Stimulated activated naive CD8-positive, alpha-beta T cell treated with anti-CD3 and anti-CD28 coated beads, Interleukin-15, Interleukin-2, amounts not matched to agents 100 U/mL and 50 U/mL, for 24 hours (primary cell): ENCODE data around the gene ALDH3A1.

Experiments
- ATAC-seq: fragments of 150-1000 bp; cut with Tn5 transposase; one replicate; pipeline ENCODE4 v1.10.0; 2021
- DNase-seq: peaks from one replicate; pipeline ENCODE4 v3.0.0; 2021

Gene ALDH3A1

DNA sequence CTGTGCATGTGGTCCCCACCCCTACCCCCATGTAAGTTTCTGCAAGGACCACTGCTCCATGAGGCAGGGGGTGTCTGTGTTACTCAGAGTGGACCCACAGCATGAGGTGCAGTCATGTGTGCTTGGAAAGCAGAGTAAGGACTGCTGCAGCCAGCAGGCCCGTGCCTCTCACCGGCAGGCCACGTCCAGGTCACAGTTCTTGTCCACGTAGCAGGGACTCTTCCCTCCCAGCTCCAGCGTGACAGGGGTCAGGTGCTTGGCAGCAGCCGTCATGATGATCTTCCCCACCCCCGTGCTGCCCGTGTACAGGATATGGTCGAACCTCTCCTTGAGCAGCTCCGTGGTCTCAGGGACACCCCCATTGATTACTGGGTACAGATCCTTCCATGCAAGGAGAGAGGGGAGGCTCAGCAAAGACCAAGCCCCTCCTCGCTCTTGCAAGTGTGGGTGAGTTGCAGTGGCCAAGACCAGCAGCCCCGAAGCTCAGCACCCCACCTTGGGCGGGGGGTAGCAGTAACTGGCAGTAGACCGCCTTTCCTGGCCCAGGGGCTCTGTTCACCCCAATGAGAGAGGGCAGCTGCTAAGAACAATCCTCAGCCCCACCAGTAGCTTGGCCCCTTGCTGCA lies 6.2 kb downstream of the ALDH3A1 start:
- ATAC-seq (no peak), DNase-seq (no peak)

DNA sequence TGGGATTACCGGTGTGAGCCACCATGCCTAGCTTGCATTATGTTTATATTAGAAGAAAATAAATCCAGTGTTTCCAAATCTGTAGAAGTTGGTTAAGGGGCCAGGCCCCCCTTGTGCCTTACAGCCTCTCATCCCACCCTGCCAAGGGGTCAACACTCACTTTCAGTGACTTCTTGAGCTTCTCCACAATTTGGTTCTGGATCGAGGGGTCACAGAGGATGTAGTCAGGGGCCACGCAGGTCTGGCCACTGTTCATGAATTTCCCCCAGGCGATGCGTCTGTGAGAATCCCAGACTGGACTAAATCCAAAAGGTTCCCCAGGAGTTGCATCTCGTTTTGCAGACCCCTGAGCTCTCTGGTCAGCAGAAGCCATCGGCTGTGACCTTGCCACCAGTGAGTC lies 7.2 kb downstream of the ALDH3A1 start:
- ATAC-seq (no peak), DNase-seq (no peak)

DNA sequence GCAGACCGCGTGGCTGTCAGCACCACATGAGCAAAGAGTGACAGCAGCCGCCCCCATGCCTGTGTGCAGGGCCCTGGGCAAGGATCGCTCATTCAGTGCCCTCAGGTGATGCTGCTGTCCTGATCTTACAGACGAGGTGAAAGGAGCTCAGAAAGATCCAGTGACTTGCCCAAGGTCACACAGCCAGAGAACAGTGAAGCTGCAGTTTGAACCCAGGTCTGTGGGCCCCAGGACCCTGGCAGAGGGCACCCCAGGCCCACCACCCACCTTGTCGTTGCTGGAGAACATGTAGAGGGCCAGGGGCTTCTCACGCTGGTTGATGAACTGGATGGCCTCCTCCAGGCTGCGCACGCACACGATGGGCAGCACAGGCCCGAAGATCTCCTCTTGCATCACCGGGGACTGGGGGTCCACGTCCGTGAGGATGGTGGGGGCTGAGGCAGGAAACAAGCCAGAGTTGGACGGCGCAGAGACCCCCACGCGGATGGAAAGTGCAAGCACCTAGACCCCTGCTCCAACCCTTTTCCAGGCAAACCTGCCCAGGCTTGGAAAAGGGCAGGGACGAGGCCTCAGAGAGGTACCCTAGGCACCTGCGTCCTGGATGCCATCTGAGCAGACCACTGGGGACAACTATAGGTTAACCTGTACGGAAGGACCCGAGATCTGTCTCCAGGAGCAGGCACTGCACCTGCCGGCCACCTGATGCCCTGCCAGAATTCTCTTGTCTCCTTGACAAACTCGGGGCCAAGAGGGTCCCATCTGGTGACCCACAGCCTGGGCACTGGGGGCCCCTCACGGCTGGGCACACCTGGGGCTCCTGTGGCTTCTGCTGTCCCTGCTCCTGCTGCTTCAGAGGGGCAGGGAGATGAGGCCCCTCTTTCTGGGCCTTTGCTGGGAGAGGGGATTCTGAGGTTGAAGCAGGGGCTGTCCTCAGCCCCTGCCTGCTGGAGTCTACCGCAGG lies 8.6 kb downstream of the ALDH3A1 start:
- no peak for ATAC-seq

DNA sequence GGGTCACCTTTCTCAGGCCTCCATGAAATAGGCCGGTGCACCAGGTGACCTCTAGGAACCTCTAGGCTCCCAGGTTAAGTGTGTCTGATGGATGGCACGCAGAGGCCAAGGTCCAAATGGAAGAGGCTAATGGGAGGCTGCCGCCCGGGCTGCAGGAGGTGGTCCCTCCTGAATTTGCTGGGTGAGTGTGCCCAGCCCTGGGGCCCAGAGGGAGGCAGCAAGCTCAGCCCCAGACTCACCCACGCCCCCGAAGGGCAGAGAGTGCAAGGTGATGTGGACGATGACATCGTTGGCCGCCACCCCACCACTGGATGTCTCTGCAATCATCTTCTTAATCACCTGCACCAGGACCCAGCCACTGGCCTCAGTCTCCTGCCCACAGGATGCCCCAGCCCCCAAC lies 9.3 kb downstream of the ALDH3A1 start:
- DNase-seq: no peak
- ATAC-seq: no peak

More for the DNA sequence above, 8.6 kb downstream of the ALDH3A1 start:
- no peak for DNase-seq

DNA sequence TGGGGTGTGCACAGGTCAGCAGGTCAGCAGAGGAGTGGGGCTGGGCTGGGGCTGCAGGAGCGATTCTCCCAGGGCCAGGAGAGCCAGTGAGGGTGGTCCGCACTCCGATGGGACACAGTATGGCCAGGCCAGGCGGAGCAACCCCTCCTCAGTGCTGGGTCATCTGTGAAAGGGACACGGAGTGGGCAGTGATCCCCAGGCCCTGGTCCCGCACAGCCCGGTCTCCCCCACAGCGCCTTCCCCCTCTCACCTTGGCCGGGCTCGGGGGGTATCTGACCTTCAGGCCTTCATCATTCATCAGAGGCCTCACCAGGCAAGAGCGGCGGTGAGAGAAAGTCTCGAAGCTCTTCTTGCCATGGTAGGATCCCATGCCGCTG lies 10.0 kb downstream of the ALDH3A1 start:
- DNase-seq: no peak
- ATAC-seq: no peak

DNA sequence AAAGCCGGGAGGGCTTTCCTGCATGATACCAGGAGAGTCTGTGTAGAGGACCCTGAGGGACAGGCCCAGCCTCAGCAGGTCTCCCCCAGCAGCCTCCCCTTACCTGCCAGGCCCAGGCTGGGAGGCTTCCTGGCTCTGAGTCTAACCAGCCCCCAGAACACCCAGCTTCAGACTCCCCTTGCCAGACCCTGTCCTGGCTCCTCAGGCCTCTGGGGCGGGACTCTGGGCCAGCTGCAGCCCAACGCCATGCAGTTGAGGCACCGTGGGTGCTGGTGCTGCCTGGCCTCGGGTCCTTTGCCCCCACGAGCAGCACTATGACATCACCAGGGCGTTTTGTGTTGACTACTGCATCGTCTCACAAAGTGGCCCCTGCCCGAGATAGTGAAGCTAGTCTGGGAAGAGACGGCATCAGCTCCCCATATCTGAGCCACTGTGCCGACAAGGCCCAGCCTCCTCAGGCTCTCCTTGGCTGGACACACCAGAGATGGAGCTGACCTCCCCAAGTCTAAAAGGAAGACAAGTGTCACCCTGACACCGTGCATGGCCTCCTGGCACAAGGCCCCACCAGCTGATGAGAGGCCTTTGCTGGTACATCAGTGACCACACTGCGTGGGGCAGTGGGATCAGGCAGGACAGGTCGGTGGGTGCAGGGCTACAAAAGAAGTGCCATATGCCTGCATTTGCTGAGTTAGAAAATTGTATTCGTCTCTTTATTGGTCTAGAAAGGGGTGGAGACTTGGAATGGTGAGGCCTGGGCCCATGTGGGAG lies 10.6 kb downstream of the ALDH3A1 start:
- no peak for DNase-seq
- ATAC-seq: no peak

DNA sequence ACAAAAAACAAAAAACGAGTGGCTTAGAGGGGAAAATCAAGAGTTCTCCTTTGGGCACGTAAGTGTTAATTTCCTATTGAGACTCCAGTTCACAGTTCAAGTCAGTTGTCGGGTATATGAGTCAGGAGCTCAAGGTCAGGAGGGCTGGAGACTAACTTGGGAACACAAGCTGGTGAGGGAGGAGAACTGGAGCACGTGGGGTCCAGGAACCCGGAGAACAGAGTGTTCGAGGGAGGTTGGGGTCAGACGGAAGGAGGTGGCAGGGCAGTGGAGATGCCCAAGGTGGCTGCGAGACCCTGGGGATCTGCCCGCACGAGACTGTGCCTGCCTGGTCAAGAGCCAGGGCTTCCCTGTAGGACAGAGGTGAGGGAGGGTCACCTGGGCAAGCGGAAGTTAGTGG lies 12.0 kb downstream of the ALDH3A1 start:
- DNase-seq: no peak

DNA sequence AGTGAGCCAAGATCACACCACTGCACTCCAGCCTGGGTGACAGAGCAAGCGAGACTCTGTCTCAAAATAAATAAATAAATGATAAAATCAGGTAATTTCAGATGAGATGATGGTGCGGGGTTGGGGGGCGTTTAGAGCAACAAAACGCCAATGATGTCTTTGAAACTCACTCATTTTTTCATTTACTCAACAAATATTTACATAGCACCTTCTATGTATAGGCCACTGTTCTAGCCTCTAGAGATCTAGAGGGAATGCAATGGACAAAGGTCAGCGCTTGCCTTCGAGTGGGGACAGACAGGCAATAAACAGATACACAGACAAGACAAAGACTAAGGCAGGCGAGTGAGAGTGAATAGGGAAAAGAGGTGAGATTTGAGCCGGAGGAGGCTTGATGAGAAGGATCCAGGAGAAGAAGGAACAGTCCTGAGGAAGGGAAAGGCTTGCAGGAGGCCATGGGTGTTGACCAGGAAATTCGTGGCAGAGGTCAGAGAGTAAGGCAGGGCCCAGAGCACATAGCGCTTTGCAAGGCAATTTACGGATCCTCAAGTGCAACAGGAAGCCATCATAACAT lies 14.1 kb downstream of the ALDH3A1 start:
- no peak for ATAC-seq
- no peak for DNase-seq

More for the DNA sequence above, 12.0 kb downstream of the ALDH3A1 start:
- no peak for ATAC-seq

DNA sequence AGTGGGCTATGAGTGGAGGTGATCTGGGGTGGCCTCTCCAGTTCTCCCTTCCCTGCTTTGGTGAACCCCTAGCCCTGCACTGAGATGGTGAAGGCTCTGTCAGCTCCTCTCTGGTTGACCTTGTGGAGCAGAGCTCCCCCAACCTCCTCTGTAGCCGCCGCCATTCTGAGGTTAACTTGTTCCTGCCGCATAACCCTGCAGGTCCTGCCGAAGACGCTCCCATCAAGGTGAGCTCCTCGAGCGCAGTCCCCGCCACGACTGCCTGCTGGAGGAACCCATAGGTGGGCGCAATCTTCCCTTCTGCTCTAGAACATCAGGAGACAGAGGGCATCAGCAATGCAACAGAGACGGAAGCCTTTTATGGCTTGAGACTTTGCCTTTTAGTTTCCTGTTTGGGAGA lies 16.5 kb downstream of the ALDH3A1 start:
- ATAC-seq: no peak
- no peak for DNase-seq

DNA sequence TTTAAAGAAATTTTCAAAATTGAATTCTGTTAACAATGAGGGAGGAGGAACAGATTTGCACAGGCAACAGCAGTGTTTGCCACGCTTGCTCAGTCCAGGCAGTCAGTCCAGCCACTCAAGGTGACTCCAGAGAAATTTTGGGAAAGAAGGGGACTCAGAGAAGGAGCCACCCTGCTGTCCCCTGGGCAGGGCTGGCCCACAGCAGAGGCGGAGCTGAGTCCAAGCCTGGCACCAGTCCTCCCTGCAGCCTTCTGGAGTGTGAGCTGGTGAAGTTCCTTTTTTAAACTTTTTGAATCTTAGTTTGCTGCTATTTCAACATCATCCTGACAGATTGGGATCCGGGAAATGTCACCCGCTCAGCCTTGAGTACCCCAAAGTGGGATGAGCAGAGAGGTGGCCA lies 17.3 kb downstream of the ALDH3A1 start:
- DNase-seq: no peak

DNA sequence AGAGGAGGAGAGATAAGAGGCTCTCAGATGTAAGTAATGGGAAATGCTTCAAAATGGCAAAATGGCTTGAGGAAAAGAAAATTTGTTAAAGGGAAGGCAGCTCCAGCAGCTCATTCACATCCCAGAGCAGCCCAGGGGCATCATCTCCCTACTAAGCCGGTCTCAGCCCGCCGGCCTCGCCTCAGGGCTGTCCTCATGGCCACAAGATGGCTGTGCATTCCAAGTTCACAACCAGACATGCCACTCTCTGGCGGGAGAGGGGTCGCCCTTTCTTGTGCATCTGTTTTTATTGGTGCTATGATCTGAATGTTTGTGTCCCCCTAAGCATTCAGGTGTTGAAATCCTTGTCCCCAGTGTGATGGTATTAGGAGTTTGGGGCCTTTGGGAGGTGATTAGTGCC lies 18.2 kb downstream of the ALDH3A1 start:
- no peak for DNase-seq
- no peak for ATAC-seq

More for the DNA sequence above, 17.3 kb downstream of the ALDH3A1 start:
- ATAC-seq: no peak

DNA sequence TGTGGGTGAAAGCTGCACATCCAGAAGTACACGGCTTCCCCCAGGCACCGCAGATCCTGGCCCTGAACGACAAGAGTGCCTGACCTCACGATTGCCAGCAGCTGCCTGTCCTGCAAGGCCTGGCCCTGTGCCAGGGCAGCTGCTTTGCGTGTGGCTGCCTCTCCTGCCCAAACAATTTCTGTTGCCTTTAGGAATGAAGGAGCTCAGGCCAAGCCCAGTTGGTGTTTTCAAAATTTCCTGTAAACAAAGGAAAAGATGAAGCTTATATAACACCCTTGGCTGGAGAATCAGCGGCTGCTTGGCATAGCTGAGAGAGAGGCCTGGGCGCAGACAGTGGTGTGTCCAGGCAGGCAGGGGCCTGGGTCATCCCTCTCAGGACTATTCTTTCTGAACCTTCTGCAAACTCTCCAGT lies 20.0 kb downstream of the ALDH3A1 start:
- DNase-seq: no peak
- ATAC-seq: no peak

DNA sequence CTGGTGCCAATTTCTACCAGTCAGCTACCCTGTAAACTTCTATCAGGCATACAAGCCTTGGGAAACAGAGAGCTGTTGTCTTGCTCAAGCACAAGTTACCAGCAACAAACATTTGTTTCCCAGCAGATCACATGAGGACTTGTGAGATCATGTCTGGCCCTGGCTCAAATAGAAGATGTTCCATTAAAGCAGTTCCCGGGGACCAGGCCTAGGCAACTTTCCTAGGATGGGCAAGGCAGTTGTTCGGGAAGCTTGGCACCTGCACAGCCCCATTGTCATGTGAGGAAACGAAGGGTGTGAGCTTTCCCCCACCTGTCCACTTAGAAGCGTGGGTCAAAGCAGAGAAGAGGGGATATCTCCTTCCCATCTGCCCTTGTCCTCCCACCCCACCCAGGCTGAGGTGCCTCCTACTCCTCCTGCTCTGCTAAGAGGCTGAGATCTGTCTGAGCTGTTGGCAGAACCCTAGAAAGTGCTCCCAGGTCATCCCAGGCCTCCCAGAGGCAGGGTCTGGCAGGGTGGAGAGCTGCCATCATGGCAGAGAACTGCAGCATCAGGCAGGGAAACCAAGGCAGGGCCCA lies 20.5 kb downstream of the ALDH3A1 start:
- DNase-seq: no peak
- no peak for ATAC-seq

DNA sequence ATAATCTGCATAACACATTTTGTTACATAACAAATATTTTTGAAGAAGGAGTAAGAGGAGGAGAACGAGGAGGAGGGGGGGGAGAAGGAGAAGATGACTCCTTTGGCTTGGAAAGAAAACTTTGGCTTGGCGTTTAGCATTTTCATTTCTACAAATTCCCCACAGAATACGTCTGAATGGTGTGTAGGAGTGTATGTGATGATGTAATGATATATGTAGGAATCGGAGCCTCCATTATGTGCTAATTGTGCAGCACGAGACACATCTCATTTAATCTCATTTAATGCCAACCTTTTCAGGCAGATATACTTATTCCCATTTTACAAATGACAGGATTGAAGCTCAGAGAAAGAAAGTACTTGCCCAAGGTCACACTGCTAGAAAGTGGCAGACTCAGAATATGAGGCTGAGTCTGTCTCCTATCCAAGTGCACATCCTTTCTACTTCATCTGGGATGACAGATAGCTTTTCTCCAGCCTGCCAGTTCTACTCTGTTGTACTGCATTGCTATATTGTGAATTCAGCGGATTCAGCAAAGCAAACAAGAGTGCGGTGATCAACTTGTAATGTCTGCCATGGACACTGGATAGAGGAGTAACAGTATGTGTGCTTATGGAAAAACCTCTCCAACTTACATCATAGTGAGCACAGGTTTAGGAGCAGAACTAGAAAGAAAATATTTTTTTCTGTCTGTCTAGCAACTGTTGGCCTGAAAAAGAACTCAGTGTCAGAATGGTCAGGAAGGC lies 21.3 kb downstream of the ALDH3A1 start:
- no peak for DNase-seq
- no peak for ATAC-seq

DNA sequence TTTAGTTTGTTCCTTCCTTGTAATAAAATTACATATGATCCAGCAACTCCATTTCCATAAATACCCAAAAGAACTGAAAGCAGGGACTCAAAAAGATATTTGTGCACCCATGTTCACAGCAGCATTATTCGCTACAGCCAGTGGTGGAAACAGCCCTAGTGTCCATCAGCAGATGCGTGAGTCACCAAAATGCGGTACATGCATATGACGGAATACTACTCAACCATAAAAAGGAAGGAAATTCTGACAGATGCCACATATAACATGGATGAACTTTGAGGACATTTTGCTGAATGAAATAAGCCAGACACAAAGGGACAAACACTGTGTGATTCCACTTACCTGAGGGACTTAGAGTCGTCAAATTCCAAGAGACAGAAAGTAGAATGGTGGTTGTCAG lies 22.6 kb downstream of the ALDH3A1 start:
- no peak for ATAC-seq

DNA sequence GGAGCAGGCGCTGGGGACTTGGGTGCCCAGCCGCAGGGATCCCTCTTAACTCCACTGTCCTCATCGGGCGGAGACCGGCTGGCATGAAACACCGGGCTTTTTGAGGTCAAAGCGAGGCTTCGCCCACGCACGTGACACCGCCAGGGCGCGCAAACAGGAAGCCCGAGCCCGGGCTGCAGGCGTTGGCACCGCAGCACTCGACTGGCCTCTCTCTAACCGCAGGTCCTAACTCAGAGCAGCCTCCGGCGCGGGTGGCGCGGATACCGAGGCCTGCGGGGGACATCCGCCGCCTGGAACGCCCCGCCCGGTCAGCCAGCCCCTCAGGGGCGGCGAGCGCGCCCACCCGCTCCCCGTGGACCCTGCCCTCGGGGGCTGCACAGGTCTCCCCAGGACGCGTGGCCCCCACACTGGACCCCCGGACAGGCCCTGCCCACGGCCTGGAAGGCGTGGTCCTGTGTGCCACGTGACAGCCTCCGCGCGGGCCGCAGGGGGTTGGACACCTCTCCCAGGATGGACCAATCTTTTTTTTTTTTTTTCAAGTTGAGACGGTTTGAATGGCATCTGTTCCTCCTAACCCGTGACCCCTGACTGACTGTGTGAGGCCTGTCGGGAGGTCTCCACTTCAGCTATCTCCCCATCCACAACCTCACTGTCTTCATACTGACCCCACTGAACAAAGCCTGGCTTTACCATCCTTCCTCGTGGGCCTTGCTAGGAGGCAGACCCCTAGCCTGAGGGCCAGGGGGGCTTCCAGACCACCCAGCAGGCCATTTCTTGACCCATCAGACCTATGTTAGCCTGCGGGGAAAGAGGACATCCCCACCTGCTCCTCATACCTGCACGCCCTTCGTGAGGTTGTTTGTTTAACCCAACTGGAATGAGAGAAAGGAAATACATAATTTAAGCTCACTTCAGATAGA lies 23.3 kb downstream of the ALDH3A1 start:
- ATAC-seq: peak; percentile 75
- peak; percentile 65 for DNase-seq

More for the DNA sequence above, 22.6 kb downstream of the ALDH3A1 start:
- no peak for DNase-seq

DNA sequence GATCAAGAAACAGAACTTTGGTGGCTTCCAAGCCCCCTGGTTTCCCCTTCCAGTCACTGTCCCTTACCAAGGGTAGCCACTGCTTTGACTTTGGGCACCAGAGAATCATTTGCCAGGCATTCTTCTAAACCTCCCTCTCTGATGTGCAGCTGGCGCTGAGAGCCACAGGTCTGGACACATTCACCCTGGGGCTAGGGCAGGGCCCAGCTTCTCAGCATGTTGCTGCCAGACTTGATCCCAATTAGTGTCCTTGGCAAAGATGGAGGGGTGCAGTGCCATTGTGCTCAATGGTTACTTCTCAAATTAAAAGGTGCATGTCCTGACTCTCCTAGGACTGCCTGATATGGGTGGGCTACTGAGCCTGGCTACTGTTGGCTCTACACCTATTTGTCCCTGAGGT lies 24.1 kb downstream of the ALDH3A1 start:
- DNase-seq (no peak), ATAC-seq (no peak)

DNA sequence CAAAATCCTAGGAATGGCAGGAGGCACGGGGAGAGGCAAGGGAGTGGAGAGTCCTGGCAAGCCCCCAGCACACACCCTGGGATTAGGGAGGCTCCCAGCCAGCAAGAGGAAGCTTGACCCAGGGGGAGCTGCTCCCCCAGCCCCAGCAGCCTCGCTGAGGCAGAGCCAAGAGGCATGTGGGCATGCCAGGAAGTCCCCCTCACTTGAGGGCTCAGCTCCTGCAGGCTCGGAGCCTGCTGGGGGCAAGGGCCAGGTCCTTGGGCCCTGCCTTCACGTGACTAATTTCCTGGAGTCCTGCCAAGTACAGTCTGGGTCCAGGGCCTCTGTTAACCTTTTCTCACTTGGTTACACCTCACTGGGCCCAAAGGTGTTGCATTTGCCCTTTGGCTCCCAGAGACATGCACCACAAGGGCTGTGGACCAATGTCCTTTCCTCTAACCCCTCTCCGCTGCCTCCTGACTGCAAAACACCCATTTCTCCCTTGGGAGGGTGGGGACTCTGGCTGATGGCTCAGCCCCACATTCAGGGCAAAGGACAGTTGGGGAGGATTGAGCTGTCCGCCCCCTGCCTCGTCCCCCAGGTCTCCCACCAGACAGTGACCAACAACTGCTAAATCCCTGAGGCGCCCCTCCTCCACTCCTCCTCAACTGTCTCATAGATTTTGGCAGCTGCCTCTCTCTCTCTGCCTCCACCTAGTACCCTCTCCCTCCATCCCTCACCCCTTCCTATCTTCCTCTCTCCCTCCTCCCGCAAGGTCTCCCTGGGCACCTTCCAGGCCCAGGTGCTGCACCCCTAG lies 27.3 kb downstream of the ALDH3A1 start:
- DNase-seq: no peak

DNA sequence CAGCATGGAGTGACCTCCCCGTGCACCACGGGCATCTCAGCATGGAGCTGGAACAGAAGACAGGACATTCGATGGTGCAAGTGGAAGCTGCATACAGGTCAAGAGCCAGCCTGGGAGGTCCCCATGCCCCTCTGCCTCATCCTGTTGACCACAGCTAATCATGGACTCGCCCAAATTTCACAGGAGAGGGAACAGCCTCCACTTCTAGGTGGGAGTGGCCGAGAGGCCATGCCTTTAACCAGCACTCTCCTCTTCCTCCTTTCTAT lies 28.0 kb downstream of the ALDH3A1 start:
- ATAC-seq: no peak
- no peak for DNase-seq

More for the DNA sequence above, 27.3 kb downstream of the ALDH3A1 start:
- ATAC-seq: no peak
